Liver (tissue), 9 donors: Measurements from ENCODE around the gene DCTPP1. TPM values are rescaled to one million over a fixed set of nuclear protein-coding genes. Genes with fewer than 3 reads are reported as not detected.
A peak's percentile ranks its signal among the peaks of the same experiment; 100 is the strongest.

Experiments
- DNase-seq: peaks from one replicate; pipeline ENCODE4 v3.0.0-alpha.2; 2017; ENCODE audit warnings: low spot score
- H3K27ac ChIP-seq, 2 donors: one replicate each; pipeline ENCODE4 v1.7.0; 2013; ENCODE audit warnings: inconsistent platforms in 2 of 2, low read length in 2 of 2, control low read depth in 1 of 2, low read depth in 1 of 2, mild to moderate bottlenecking in 1 of 2
- H3K27me3 ChIP-seq, 4 donors: one replicate each; pipeline versions ENCODE4 v1.6.1 to v1.7.0; 2013; ENCODE audit warnings: low read length in 3 of 4, inconsistent platforms in 1 of 4, mild to moderate bottlenecking in 1 of 4, moderate library complexity in 1 of 4; ENCODE audit not compliant: control insufficient read depth in 4 of 4, insufficient read depth in 4 of 4
- H3K36me3 ChIP-seq, 4 donors: one replicate each; pipeline versions ENCODE4 v1.6.1 to v1.7.0; 2013; ENCODE audit warnings: low read length in 3 of 4, mild to moderate bottlenecking in 3 of 4, low read depth in 1 of 4, moderate library complexity in 1 of 4; ENCODE audit not compliant: control insufficient read depth in 4 of 4, insufficient read depth in 3 of 4
- H3K4me1 ChIP-seq, 4 donors: one replicate each; pipeline versions ENCODE4 v1.6.1 to v1.7.0; 2013; ENCODE audit warnings: low read length in 3 of 4, mild to moderate bottlenecking in 3 of 4, moderate library complexity in 1 of 4; ENCODE audit not compliant: control insufficient read depth in 4 of 4, insufficient read depth in 4 of 4
- H3K4me3 ChIP-seq, 3 donors: one replicate each; pipeline versions ENCODE4 v1.6.1 to v1.7.0; 2013; ENCODE audit warnings: low read length in 3 of 3, control low read depth in 1 of 3, low read depth in 1 of 3, mild to moderate bottlenecking in 1 of 3
- H3K9ac ChIP-seq, 2 donors: one replicate each; pipeline ENCODE4 v1.7.0; 2013; ENCODE audit warnings: low read length in 2 of 2, mild to moderate bottlenecking in 2 of 2, moderate library complexity in 2 of 2, control low read depth in 1 of 2, low read depth in 1 of 2
- H3K9me3 ChIP-seq, 4 donors: one replicate each; pipeline versions ENCODE4 v1.6.1 to v1.7.0; 2013; ENCODE audit warnings: low read length in 3 of 4; ENCODE audit not compliant: control insufficient read depth in 4 of 4
- EGR1 ChIP-seq, 2 donors: IDR thresholded peaks; 2 replicates each; pipeline ENCODE4 v1.6.1; 2016 to 2018; ENCODE audit warnings: antibody characterized with exemption in 2 of 2, low read depth in 2 of 2
- FOXA1 ChIP-seq: IDR thresholded peaks from 2 replicates; pipeline ENCODE4 v1.6.1; 2016; ENCODE audit warnings: antibody characterized with exemption
- FOXA2 ChIP-seq: IDR thresholded peaks from 2 replicates; pipeline ENCODE4 v1.6.1; 2016; ENCODE audit warnings: antibody characterized with exemption
- GABPA ChIP-seq, 2 donors: IDR thresholded peaks in 1 of 2; conservative IDR thresholded peaks in 1 of 2; 2 replicates each; pipeline ENCODE4 v1.6.1; 2016; ENCODE audit warnings: antibody characterized with exemption in 2 of 2, mild to moderate bottlenecking in 1 of 2, moderate library complexity in 1 of 2
- HNF4A ChIP-seq, 2 donors: conservative IDR thresholded peaks; 2 replicates each; pipeline ENCODE4 v1.6.1; 2016; ENCODE audit warnings: antibody characterized with exemption in 2 of 2, mild to moderate bottlenecking in 2 of 2
- HNF4G ChIP-seq: IDR thresholded peaks from 2 replicates; pipeline ENCODE4 v1.6.1; 2016; ENCODE audit warnings: antibody characterized with exemption
- JUND ChIP-seq, 2 donors: IDR thresholded peaks; 2 replicates each; pipeline ENCODE4 v1.6.1; 2016; ENCODE audit warnings: antibody characterized with exemption in 2 of 2
- NR2F2 ChIP-seq: IDR thresholded peaks from 2 replicates; pipeline ENCODE4 v1.6.1; 2016; ENCODE audit warnings: antibody characterized with exemption
- RAD21 ChIP-seq, 2 donors: IDR thresholded peaks; 2 replicates each; pipeline ENCODE4 v1.6.1; 2016; ENCODE audit warnings: antibody characterized with exemption in 2 of 2, mild to moderate bottlenecking in 2 of 2
- REST ChIP-seq: IDR thresholded peaks from 2 replicates; pipeline ENCODE4 v1.6.1; 2016; ENCODE audit warnings: antibody characterized with exemption, mild to moderate bottlenecking
- RXRA ChIP-seq, 2 donors: IDR thresholded peaks; 2 replicates each; pipeline ENCODE4 v1.6.1; 2017 to 2018; ENCODE audit warnings: antibody characterized with exemption in 2 of 2, mild to moderate bottlenecking in 1 of 2
- SP1 ChIP-seq: IDR thresholded peaks from 2 replicates; pipeline ENCODE4 v1.6.1; 2018; ENCODE audit warnings: antibody characterized with exemption, mild to moderate bottlenecking
- TAF1 ChIP-seq: conservative IDR thresholded peaks from 2 replicates; pipeline ENCODE4 v1.6.1; 2016; ENCODE audit warnings: antibody characterized with exemption, mild to moderate bottlenecking
- YY1 ChIP-seq: IDR thresholded peaks from 2 replicates; pipeline ENCODE4 v1.6.1; 2016; ENCODE audit warnings: antibody characterized with exemption, mild to moderate bottlenecking
- WGBS: extraction: QIAGEN DNeasy Blood & Tissue Kit; methylation state at CpG from one replicate; pipeline ENCODE4 v1.1.7; 2013; 5-methylcytosine and 5-hydroxymethylcytosine counted together
- polyA plus RNA-seq, 2 donors: library from polyadenylated mRNA; stranded (reverse) in 1 of 2; unstranded in 1 of 2; fragments of 200-250 nt in 1 of 2; fragments of >200 nt in 1 of 2; fragmentation: Nextera tagmentation in 1 of 2; extraction: Ambion mirVana in 1 of 2; gene quantifications; one replicate each; pipeline versions ENCODE4 v1.2.1 to v1.2.3, GENCODE V29; 2013 to 2015
- total RNA-seq, 2 donors: library from RNA; depleted of rRNA; stranded (reverse); fragments of >200 nt; gene quantifications; one replicate each; pipeline ENCODE4 v1.2.3, GENCODE V29; 2014
- TF ChIP-seq, protein P1 (sequence below): fragments of 150-350 bp; IDR thresholded peaks from 2 replicates; pipeline ENCODE4 v1.5.1; 2017; ENCODE audit warnings: improper control_type of control experiment, low read depth, low read length; ENCODE audit not compliant: missing input control
- TF ChIP-seq, protein P2 (sequence below): IDR thresholded peaks from 2 replicates; pipeline ENCODE4 v1.6.1; 2016; ENCODE audit warnings: antibody characterized with exemption
- TF ChIP-seq, protein P3 (sequence below): IDR thresholded peaks from 2 replicates; pipeline ENCODE4 v1.6.1; 2016; ENCODE audit warnings: antibody characterized with exemption
- TF ChIP-seq, protein P4 (sequence below): IDR thresholded peaks from 2 replicates; pipeline ENCODE4 v1.6.1; 2016; ENCODE audit warnings: antibody characterized with exemption
- donor health status: healthy.
- donor health status: healthy.
- donor health status: healthy.
- donor health status: healthy.
- donor health status: healthy.

The DCTPP1 gene
- total and polyA plus RNA-seq, 4 donors: 6.0 to 18.8 (median 15.0) TPM

DNA sequence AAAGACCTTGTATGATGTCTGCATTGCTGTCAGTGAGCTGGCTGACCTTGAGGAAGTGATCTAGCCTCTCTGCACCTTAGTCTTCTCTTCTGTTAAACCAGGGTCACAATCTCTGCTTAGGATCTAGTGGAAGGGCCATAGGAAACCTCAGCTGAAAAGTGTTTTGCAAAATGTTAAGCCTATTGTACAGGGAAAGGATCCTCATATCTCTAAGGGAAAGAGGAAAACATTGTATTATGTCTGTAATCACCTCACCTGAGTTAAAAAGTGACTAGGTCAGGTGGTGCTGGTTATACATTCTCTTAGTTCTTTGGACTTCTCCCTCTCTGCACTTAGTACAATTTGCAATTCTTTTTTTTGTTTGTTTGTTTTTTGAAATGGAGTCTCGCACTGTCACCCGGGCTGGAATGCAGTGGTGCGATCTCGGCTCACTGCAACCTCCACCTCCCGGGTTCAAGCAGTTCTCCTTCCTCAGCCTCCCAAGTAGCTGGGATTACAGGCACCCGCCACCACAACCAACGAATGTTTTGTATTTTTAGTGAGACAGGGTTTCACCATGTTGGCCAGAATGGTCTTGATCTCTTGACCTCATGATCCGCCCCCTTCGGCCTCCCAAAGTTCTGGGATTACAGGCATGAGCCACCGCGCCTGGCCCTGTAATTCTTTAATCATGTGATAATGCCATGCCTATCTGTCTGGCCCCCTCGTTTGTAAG, 17.8 kb upstream of the DCTPP1 start:
- H3K36me3 ChIP-seq: peaks cover 0 to 2% (median 0%) of the 10 kb centered on the region in 4 donors
- H3K27ac ChIP-seq: peak overlapping the region; percentile 96 to 99
- WGBS: 32% methylated on average over 12 of the region's 12 CpGs
- no peaks in the 10 kb centered on the region for H3K9me3 ChIP-seq
- H3K4me3 ChIP-seq: no peak overlapping the region
- H3K9ac ChIP-seq: peak overlapping the region in 1 of 2 donors; percentile 70
- no peak for DNase-seq
- no peaks in the 10 kb centered on the region for H3K27me3 ChIP-seq
- H3K4me1 ChIP-seq: peaks cover 4 to 30% (median 16%) of the 10 kb centered on the region in 4 donors
- TF ChIP-seq EGR1 (IDR thresholded peaks at IDR 0.05; ENCODE audit: low read depth in 2 of 2) (no peak), YY1 (peak; percentile 92), REST (peak; percentile 78), SP1 (peak; percentile 95), JUND (IDR thresholded peaks at IDR 0.05) (peak in 1 of 2 donors; percentile 57), TAF1 (peak; percentile 60), NR2F2 (peak; percentile 58), RXRA (IDR thresholded peaks at IDR 0.05) (peak; percentile 57 to 82), GABPA (IDR thresholded peaks at IDR 0.05 in 1 of 2, conservative IDR thresholded peaks at IDR 0.05 in 1 of 2) (peak in 1 of 2 donors; percentile 25), FOXA2 (peak; percentile 48), RAD21 (IDR thresholded peaks at IDR 0.05) (peak; percentile 22 to 43), HNF4G (peak; percentile 68), FOXA1 (peak; percentile 45), HNF4A (conservative IDR thresholded peaks at IDR 0.05) (peak; percentile 89 to 93)
- TF ChIP-seq, protein P1, sequence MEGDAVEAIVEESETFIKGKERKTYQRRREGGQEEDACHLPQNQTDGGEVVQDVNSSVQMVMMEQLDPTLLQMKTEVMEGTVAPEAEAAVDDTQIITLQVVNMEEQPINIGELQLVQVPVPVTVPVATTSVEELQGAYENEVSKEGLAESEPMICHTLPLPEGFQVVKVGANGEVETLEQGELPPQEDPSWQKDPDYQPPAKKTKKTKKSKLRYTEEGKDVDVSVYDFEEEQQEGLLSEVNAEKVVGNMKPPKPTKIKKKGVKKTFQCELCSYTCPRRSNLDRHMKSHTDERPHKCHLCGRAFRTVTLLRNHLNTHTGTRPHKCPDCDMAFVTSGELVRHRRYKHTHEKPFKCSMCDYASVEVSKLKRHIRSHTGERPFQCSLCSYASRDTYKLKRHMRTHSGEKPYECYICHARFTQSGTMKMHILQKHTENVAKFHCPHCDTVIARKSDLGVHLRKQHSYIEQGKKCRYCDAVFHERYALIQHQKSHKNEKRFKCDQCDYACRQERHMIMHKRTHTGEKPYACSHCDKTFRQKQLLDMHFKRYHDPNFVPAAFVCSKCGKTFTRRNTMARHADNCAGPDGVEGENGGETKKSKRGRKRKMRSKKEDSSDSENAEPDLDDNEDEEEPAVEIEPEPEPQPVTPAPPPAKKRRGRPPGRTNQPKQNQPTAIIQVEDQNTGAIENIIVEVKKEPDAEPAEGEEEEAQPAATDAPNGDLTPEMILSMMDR: no peak
- TF ChIP-seq, protein P2, sequence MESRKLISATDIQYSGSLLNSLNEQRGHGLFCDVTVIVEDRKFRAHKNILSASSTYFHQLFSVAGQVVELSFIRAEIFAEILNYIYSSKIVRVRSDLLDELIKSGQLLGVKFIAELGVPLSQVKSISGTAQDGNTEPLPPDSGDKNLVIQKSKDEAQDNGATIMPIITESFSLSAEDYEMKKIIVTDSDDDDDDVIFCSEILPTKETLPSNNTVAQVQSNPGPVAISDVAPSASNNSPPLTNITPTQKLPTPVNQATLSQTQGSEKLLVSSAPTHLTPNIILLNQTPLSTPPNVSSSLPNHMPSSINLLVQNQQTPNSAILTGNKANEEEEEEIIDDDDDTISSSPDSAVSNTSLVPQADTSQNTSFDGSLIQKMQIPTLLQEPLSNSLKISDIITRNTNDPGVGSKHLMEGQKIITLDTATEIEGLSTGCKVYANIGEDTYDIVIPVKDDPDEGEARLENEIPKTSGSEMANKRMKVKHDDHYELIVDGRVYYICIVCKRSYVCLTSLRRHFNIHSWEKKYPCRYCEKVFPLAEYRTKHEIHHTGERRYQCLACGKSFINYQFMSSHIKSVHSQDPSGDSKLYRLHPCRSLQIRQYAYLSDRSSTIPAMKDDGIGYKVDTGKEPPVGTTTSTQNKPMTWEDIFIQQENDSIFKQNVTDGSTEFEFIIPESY: peak; percentile 76
- TF ChIP-seq, protein P3, sequence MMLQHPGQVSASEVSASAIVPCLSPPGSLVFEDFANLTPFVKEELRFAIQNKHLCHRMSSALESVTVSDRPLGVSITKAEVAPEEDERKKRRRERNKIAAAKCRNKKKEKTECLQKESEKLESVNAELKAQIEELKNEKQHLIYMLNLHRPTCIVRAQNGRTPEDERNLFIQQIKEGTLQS: no peak
- TF ChIP-seq, protein P4, sequence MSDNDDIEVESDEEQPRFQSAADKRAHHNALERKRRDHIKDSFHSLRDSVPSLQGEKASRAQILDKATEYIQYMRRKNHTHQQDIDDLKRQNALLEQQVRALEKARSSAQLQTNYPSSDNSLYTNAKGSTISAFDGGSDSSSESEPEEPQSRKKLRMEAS: peak; percentile 62
